Esophagus squamous epithelium (tissue), 4 donors: ENCODE results near the gene TRAK1.

Experiments
- POLR2A ChIP-seq, 4 donors: fragments of 450-650 bp; IDR thresholded peaks; one replicate each; pipeline ENCODE4 v1.6.1; 2017; ENCODE audit warnings: antibody characterized with exemption in 4 of 4, mild to moderate bottlenecking in 4 of 4, moderate library complexity in 3 of 4
- TF ChIP-seq, protein P1 (sequence below), 6 experiments: fragments of 450-650 bp in 4 of 6; fragments of 200-600 bp in 2 of 6; sonication (generic) in 2 of 6; IDR thresholded peaks; one replicate each; pipeline ENCODE4 v1.5.1; 2016 to 2019; ENCODE audit warnings: antibody characterized with exemption in 6 of 6, mild to moderate bottlenecking in 4 of 6, moderate library complexity in 4 of 6

DNA sequence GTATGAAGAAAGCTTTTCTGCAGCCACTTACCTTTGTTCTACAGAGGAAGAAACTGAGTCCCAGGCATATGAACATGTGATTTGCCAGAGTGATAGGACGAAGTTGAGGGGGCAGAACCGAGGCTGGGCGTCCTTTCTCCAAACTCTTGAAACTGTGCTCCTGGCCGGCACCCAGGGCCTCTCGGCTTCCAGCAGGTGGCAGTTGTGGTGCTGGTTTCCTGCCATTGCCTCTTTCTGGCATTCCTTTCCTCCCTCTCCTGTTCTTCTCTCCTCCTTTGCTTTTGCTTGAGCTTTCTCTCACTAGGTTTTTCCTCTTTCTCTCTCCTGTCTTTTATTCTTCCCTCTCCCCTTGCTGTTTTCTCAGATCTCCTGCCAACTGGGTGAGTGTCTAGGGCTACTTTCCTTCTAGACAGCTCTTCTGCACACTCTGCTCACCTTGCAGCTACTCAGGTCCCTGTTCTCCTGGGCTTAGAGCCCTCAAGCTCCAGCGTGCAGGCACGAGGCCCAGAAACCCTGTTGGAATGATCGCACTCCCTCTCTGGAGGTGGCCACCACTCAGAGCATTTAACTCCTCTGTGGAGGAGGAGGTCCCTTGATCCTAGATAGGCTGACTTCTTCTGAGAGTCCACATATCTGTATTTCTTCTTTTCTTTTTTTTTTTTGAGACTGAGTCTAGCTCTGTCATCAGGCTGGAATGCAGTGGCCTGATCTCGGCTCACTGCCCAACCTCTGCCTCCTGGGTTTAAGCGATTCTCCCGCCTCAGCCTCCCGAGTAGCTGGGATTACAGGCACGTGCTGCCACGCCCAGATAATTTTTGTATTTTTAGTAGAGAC is 26.2 kb downstream of the TRAK1 start:
- TF ChIP-seq, protein P1, sequence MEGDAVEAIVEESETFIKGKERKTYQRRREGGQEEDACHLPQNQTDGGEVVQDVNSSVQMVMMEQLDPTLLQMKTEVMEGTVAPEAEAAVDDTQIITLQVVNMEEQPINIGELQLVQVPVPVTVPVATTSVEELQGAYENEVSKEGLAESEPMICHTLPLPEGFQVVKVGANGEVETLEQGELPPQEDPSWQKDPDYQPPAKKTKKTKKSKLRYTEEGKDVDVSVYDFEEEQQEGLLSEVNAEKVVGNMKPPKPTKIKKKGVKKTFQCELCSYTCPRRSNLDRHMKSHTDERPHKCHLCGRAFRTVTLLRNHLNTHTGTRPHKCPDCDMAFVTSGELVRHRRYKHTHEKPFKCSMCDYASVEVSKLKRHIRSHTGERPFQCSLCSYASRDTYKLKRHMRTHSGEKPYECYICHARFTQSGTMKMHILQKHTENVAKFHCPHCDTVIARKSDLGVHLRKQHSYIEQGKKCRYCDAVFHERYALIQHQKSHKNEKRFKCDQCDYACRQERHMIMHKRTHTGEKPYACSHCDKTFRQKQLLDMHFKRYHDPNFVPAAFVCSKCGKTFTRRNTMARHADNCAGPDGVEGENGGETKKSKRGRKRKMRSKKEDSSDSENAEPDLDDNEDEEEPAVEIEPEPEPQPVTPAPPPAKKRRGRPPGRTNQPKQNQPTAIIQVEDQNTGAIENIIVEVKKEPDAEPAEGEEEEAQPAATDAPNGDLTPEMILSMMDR (IDR thresholded peaks at IDR 0.05), result peak in 5 of 6 experiments; percentile 38 to 66 (median 47)
- TF ChIP-seq POLR2A (IDR thresholded peaks at IDR 0.05), result no peak
